Upper lobe of left lung (tissue), 4 donors: Measurements from ENCODE around the gene B3GALNT1.

Source experiments
- POLR2A ChIP-seq, 4 donors: fragments of 450-650 bp; IDR thresholded peaks; one replicate each; pipeline ENCODE4 v1.5.1; 2016 to 2017; ENCODE audit warnings: antibody characterized with exemption in 4 of 4, mild to moderate bottlenecking in 2 of 4
- POLR2AphosphoS5 ChIP-seq, 2 donors: sonication (generic); formaldehyde crosslinking; IDR thresholded peaks; one replicate each; pipeline ENCODE4 v1.5.1; 2017; ENCODE audit warnings: antibody characterized with exemption in 2 of 2
- TF ChIP-seq, protein P1 (sequence below), 6 experiments: fragments of 450-650 bp in 4 of 6; fragments of 200-600 bp in 2 of 6; sonication (generic) in 2 of 6; IDR thresholded peaks; one replicate each; pipeline ENCODE4 v1.5.1; 2016 to 2019; ENCODE audit warnings: antibody characterized with exemption in 6 of 6

- TF ChIP-seq, protein P1, sequence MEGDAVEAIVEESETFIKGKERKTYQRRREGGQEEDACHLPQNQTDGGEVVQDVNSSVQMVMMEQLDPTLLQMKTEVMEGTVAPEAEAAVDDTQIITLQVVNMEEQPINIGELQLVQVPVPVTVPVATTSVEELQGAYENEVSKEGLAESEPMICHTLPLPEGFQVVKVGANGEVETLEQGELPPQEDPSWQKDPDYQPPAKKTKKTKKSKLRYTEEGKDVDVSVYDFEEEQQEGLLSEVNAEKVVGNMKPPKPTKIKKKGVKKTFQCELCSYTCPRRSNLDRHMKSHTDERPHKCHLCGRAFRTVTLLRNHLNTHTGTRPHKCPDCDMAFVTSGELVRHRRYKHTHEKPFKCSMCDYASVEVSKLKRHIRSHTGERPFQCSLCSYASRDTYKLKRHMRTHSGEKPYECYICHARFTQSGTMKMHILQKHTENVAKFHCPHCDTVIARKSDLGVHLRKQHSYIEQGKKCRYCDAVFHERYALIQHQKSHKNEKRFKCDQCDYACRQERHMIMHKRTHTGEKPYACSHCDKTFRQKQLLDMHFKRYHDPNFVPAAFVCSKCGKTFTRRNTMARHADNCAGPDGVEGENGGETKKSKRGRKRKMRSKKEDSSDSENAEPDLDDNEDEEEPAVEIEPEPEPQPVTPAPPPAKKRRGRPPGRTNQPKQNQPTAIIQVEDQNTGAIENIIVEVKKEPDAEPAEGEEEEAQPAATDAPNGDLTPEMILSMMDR (IDR thresholded peaks at IDR 0.05) = no peak
- TF ChIP-seq POLR2A (IDR thresholded peaks at IDR 0.05) (no peak), POLR2AphosphoS5 (IDR thresholded peaks at IDR 0.05) (no peak)
These were observed 54.2 kb downstream of the B3GALNT1 start for GRCh38 chr3:161050935-161051334.
